Activated naive CD4-positive, alpha-beta T cell (primary cell): ENCODE results near the gene SIX5.
"Not testable (repeated sequence)": the region's sequence is repeated elsewhere in the genome, so short reads cannot be mapped to it uniquely, and the experiment has no call there.

Experiments used
- DNase-seq, 4 experiments: peaks; one replicate each; lab custom pipeline; 2025; lab: John Stamatoyannopoulos, UW

The SIX5 gene

GRCh38 chr19:45768984-45769782 is at the start of gene SIX5:
TSS of gene SIX5 (minus strand) at chr19:45769252. CDS start at chr19:45768844, 408 bp downstream.
- DNase-seq = peak; percentile 82 to 91 (median 86)

DNA sequence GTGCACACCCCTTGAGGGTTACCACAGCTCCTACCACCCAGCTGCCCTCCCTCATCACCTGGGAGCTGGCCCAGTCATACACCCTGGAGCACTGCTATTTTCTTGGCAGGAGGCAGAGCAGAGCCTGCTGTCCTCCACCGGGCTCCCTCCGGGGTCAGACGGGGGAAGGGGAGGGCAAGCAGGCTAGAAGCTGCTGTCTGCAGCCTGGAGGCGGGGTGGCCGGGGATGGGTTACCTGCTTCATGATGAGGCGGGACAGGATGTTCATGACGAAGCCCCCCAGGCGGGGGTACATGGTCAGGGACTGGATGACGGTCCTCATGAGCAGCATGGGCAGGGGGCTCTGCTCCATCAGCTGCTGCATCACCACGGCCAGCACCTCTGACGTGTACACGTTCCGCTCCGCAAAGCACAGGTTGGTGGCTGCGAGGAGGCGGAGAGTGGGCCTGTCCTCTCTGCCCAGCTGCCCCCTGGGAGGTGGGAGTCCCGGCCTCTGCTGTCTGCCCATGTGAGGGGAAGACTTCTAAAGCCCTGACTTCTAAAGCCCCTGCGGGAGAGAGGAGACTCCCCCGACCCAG is 48.8 kb upstream of the SIX5 start:
- no peak for DNase-seq

DNA sequence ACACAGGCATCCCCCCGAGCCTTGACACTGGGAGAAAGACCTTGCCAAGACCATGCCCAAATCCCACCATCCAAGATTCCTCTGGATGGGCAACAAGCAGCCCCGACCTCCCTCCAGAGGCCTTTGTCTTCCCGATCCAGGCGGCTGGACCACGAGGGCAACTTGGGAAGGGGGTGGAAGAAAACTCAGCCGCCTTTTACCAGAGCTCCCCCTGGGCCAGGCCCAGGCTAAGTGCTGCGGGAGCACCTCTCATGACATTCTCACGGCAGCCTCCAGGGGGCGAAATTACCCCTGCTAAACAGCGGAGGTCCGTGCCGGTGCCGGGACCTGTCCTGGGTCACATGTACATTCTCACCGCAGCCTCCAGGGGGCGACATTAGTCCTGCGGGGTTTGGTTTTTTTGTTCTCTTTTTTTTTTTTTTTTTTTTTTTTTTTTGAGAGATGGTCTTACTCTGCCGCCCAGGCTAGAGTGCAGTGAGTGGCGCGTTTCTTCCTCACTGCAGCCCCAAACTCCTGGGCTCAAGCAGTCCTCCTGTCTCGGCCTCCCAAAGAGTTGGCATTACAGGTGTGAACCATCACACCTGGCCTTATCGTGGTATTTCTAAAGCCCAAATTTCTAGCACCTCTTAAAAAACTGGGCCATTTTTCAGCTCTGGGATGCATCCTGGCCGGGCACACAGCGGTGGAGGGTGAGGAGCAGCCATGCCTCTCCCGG is 48.1 kb upstream of the SIX5 start:
- DNase-seq = peak; percentile 88 to 98 (median 94)

GRCh38 chr19:45816236-45817009 is 47.4 kb upstream of the SIX5 start:
- DNase-seq = no peak

DNA sequence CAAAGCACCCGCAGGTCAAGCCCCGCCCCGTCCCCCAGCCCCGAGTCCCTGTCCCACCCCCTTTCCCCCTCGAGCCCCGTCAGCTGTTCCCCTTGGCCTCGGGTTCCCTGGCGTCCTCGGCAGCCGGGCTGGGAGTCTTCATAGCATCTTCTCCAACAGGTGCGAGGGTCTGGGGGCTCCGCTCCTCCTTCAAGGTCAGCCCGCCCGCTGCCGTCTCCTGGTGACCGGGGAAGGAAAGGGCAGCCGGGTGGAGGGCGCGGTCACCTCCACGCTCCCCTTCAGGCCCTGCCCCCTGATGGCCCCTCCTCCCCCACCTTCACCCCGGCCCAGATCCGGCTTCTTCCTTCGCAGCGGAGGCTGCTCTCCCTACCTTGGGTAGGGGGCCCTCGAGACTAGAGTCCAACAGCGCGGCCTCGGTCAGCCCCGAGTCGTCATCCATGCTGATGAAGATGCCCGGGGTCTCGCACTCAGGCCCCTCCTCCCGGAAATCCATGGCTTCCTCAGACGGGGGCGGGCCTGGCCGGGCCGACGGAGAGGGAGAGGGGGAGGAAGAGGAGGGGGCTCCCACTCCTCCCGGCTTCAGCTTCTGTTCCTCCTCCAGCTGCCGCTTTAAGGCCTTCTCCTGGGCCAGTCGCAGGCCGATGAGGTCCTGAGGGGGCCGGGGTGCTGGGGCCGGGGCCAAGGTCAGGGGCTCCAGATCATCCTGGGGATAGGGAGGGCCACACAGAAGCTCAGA is 46.6 kb upstream of the SIX5 start:
- no peak for DNase-seq

DNA sequence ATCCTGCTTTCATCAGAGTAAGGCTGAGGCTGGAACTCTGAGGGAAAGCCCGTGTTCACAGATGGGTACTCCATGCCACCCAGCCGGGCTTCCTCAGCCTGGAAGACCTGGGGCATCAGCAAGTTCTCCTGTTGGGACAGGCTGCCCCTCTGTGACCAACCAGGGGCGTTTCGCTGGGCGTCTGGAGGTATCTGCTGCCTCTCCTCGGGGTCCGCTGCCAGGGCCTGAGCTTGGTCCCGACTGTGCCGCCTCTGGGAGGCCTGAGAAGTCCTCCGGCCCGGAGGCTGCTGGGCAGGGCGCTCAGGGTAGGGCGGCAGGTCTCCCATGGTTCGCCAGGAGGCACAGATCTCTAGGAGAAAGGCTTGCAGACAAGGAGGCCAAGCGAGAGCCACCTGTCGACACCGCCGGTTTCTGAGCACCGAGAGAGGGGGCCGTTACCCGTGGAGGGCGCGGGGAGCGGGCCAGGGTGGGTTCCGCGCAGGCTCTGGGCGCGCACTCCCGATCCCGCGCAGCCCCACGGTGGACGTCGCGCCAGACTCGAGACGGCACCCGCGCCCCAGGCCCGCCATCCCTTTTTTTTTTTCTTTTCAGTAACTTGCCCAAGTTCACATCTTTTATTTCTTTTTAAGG is 45.9 kb upstream of the SIX5 start, which contains the start of gene RSPH6A:
Gene RSPH6A, minus strand, starts transcription at position 458 of the 630 bp plus-strand sequence. Its CDS starts 132 bp downstream, at position 326.
- no peak for DNase-seq

- DNase-seq = no peak
Observed at GRCh38 chr19:45814166-45814780, 45.2 kb upstream of the SIX5 start.

DNA sequence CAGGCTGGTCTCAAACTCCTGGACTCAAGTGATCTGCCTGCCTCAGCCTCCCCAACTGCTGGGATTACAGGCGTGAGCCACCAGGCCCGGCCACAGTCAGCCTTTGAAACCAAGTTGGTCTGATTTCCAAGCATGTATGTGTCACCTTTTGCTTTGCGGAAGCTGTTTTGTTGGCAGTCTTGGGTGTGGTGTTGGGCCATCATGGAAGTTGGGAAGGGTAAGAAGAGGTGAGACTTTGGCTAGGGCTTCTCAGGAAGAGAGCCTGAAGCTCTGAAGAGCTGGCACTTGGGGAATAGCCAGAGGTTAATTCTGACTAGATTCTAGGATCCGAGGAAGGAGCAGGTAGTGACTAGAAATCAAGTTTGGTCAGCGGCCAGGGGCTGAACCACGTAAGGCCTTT is 43.2 kb upstream of the SIX5 start:
- DNase-seq = no peak

DNA sequence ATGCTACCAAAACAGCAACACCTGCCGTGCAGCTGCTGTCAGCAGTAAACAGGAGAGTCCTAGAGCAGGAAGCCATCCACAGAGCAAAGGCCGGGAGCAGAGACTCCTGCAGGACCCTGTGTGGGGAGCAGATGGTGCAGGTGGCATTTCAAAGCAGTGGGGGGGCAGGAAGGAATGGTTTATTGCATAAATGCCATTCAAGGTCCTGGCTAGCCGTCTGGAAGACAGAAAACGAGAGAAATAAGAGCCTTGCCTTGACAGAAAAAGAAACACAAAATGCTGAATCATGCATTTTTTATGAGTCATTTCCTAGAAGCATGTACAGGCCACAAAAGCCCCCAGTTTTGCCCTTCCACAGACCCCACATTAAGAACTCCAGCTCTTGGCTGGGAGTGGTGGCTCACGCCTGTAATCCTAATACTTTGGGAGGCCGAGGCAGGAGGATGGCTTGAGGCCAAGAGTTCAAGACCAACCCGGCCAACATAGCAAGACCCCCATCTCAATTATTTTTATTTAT is 40.6 kb upstream of the SIX5 start:
- DNase-seq = no peak

- DNase-seq = no peak
Observed at GRCh38 chr19:45805719-45806118, 36.7 kb upstream of the SIX5 start.

GRCh38 chr19:45804959-45805230 is 35.8 kb upstream of the SIX5 start:
- no peak for DNase-seq

DNA sequence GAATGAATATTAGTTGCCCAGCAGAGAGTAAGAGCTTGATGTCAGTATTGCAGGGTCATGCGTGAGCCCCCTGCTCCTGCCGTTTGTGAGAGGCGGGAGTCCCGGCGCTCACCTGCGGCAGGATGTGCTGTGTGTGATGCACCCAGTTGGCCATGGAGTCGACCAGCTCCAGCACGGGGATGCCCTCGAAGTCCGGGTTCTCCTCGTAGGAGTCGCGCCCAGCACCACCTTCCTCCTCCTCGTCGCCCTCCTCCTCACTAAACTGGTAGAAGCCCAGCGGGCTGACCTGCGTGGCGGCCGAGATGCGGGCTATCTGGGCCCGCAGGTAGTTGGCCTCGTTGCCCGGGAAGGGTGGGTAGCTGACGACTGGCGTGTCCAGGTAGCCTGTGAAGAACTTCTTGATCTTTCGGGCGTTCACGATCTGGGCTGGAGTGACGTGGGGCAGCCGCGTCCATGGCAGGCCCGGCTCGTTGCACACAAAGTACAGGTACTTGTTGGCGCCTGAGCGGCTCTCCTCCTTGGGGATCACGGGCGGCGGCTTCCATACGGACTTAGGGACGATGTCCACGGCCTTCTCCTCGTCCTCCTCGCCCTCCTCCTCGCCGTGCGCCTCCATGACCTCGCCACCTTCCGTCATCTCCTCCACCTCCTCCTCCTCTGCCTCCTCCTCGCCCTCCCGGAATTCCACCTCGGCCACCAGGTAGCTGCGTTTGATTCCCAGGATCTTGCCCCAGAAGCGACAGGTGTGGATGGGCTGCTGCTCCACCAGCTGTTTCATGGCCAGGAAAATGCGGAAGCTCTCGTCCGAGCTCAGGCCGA is 35.3 kb upstream of the SIX5 start:
- DNase-seq = no peak

DNA sequence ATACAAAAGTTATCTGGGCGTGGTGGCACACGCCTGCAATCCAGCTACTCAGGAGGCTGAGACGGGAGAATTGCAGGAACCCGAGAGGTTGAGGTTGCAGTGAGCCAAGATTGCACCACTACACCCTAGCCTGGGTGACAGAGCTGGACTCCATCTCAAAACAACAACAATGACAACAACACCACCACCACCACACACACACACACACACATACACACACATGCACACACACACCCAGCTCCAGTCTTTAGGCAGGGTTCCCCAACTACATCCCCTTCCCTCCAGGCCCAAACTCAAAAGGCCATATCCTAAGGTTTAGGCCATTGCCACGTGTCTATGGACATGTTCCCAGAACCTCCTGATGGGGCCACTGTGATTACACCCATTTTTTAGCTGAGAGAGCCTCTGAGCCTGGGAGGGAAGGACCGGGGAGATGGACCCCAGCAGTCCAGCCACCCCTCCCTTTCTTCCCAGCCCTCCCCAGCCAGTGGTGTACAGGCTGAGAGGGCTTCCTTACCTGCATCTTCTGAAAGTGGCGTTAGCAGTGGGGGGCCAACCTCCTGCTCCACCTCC is 32.6 kb upstream of the SIX5 start:
- no peak for DNase-seq

- no peak for DNase-seq
Observed at GRCh38 chr19:45800070-45800553, 31.1 kb upstream of the SIX5 start.

DNA sequence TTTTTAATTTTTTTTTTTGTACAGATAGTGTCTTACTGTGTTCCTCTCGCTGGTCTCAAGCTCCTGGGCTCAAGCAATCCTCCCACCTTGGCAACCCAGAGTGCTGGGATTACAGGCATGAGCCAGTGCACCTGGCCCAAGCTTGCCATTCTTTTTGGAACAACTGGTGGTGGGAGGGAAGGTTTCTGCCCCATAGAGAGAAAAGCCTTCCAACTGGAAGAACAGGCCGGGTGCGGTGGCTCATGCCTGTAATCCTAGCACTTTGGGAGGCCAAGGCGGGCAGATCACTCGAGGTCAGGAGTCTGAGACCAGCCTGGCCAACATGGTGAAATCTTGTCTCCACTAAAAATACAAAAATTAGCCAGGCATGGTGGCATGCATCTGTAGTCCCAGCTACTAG is 30.5 kb upstream of the SIX5 start:
- DNase-seq = not testable (repeated sequence)

- peak in 2 of 4 experiments; percentile 36 to 47 for DNase-seq
Observed at GRCh38 chr19:45798995-45799517, 30.0 kb upstream of the SIX5 start.

GRCh38 chr19:45794627-45795026 is 25.6 kb upstream of the SIX5 start:
- no peak for DNase-seq

DNA sequence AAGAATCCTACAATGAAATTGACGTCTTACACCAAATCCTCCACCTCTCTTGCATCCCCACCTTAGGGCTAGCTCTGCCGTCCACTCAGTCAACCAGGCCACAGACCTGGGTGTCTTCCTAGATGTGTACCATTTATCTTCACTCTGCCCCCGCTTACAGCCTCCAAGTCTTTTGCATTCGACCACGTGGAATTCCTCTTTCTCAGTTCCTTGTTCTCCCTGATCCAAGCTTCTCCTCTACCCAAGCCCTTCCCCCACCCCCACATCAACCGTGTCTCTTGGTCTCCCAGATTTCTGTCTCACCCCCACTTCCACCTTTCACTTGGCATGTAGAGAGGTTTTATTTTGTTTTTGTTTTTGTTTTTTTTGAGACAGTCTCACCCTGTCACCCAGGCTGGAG is 24.8 kb upstream of the SIX5 start:
- DNase-seq = no peak

DNA sequence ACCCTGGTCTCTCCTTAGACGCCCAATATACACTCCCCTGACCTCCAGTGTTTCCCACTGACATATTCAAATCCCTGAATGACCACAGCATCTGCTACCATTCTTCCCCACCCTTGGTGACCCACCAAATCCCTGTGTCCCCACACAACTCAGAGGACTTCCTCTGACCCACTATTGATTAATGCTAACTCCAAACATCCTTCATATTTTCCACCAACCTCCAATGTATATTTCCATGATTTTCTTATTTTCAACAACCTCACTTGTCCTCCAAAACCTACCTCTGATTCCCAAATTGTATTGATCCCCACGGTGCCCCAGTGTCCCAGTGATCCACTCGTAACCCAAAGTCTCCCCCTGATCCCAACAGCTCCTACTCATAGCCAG is 24.1 kb upstream of the SIX5 start:
- no peak for DNase-seq
